DMS79 treated with DMSO at 0.1 percent for 48 hours (cell line): ENCODE measurements around the gene DSCAML1.
"Not testable (repeated sequence)": the region's sequence is repeated elsewhere in the genome, so short reads cannot be mapped to it uniquely, and the experiment has no call there.

Experiments used
- DNase-seq: peaks from one replicate; lab custom pipeline; 2025; lab: John Stamatoyannopoulos, UW

The DSCAML1 gene

DNA sequence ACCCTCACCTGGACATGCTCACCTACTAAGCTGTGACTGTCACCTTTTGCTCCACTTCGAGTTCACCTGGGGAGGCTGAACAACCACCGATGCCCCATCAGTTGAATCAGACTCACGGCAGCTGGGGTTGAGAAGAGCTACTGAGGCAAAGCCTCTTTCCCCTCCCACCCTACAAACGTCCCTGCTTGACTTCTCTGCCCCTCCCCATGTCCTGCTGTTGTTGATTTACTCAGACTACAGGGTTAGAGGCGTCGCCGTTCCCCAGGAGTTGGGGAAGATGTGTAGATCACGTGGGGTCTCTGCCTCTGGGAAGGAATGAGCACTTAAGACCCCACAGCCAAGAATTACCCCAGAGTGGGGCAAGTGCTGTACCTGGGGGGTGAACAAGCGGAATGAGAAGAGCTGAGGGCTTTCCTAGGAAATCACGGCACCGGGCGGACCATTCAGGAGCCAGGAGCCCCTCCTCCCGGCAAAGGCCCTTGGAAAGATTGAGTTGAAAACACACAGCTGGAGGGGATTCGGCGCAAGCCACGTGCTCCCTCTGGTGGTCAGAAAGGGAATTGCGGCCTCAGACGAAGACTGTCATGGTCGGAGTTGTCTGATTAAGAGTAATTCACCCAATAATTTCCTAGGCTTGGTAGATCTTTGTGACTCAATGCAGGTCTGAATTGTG, 20.5 kb upstream of the DSCAML1 start:
- peak; percentile 96 for DNase-seq

DNA sequence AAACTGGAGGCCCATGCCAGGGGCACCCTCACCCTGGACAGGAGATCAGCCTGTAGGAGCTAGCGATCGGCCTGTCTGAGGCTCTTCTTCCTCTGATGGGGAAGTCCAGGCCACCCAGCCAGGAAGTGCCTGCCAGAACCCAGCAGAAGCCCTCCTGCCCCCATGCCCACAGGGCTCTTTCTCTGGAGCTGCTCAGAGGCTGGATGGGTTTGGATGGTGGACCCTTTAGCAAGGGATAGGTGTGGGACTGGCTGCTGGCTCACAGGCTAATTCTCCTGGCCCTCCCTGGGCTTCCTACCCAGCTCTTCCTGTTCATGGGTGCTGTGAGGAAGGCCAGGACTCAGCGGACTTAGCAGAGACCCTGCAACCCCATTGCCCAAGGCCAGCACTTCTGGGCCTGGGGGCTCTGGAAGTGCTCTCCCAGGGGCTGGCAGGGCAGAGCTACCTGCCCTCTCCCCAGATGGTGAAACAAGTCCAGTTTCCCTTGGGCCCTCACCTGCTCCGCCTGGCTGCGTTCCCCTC, 19.9 kb upstream of the DSCAML1 start:
- DNase-seq = no peak

GRCh38 chr11:117816151-117816741, 19.2 kb upstream of the DSCAML1 start:
- peak; percentile 25 for DNase-seq

DNA sequence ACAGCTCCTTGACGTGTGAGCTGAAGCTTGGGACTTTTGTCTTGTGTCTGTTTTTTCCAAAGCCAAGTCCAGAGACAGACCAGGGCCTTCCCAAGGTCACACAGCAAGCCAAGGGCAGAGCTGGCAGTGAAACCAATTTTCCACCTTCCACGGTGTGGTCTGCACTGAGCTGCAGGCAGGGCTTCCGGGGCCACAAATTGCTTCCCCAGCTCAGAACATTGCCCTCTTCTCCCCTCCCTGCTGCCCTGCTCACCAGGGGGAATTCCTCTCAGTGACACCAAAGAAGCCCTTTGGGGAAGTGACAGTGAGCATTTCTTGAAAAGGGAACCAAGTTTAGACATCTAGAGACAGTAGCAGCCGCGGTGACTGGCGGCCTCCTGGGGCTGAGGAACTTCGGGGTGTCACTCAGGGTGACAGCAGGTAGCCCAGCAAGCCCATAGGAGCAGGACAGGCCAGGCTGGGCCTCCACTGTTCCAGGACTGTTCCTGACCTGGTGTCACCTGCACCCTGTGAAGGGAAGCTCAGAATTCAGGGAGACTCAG, 18.3 kb upstream of the DSCAML1 start:
- DNase-seq = no peak

GRCh38 chr11:117814766-117815261, 17.8 kb upstream of the DSCAML1 start:
- DNase-seq = peak; percentile 93

GRCh38 chr11:117814204-117814765, 17.3 kb upstream of the DSCAML1 start:
- DNase-seq = no peak

DNA sequence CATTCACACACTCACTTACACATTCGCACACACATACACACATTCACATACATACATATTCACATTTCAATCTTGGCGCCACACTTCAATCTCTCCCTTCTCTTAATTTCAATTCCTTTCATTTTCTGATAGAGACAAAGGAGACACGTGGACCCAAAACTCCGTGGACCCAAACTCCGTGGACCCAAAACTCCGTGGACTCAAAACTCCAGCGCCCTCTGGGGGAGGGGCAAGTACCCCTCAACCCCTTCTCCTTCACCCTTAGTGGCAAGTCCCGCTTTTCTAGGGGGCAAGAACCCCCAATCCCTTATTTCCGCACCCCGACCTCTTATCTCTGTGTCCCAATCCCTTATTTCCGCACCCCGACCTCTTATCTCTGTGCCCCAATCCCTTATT, 13.0 kb upstream of the DSCAML1 start:
- DNase-seq = not testable (repeated sequence)

- DNase-seq = peak; percentile 53
These were observed 12.4 kb upstream of the DSCAML1 start for GRCh38 chr11:117809236-117810055.

DNA sequence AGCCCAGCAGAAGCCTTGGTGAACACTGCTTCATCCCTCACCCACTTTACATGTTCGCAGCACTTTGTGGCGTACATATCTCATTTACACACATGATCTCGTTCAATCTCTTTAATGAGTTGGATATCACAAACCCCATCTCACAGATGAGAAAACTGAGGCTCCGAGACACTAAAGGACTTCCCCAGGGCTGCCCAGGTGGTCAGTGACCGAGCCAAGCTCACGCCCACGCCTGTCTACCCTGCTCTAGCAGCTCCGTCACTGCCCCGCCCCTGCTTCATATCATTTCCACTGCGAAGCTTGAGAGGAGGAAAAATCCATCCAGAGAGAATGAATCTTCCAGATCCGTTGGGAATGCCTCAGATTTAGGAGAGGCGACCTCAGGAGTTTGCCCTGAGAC, 11.8 kb upstream of the DSCAML1 start:
- no peak for DNase-seq

- DNase-seq = peak; percentile 88
These were observed 10.7 kb upstream of the DSCAML1 start for GRCh38 chr11:117807482-117808327.

- DNase-seq = no peak
These were observed 9.8 kb upstream of the DSCAML1 start for GRCh38 chr11:117806846-117807245.

- DNase-seq = no peak
These were observed 8.0 kb upstream of the DSCAML1 start for GRCh38 chr11:117805045-117805444.

DNA sequence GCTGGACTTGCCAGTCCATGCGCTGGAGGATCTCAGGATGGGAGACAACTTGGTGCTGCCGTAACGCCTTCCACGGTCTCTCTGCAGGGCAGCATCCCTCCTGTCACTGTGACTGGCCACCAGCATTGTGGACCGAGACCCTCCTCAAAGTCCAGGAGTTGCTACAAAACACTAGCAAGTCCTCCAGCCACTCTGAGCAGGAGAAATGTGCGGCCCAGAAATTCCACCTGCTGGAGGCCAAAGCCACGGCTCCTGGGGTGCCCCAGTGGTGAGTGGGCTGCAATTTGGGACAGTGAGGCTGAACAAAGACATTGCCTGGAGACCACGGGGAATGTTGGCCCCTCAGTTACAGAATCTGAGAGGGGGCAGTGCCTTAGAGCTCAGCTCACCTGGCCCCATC, 6.9 kb upstream of the DSCAML1 start:
- DNase-seq = no peak

DNA sequence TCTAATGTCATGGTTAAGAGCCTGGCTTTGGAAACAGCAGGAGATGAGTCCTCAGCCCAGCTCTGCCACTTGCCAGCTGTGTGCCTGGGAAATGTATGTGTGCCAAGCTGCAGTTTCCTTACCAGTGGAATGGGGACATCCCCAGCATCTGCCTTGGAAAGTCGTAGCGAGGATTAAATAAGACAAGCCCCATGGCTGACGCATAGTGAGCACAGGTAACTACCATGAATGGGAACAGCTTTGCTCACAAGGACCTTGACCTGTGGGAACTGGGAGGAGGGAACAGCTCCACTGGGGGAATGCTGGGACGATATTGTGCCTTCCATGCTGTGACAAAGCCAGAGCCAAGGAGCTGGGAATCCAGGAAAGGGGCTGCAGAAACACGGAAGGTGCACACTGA, 2.6 kb upstream of the DSCAML1 start:
- DNase-seq = no peak

DNA sequence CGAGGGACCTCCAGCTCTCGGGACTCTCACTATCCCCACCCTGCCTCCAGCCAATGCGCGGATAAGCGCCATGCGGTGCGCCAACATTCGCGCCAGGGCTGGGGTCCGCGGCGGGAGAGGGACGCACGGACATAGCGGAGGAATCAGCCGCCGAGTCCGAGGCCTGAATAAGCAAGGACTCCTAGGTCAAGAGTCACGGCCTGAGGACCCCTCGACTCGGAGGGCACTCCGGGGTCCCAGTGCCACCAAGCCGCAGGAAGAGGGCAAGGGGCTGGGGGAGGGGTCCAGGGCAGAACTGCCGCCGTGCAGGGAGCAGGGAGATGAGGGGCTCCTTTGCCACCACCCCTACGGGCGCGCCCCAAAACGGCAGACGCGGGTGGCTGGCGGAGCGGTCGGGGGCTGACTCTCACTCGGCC, 552 bp downstream of the DSCAML1 start:
- no peak for DNase-seq

DNA sequence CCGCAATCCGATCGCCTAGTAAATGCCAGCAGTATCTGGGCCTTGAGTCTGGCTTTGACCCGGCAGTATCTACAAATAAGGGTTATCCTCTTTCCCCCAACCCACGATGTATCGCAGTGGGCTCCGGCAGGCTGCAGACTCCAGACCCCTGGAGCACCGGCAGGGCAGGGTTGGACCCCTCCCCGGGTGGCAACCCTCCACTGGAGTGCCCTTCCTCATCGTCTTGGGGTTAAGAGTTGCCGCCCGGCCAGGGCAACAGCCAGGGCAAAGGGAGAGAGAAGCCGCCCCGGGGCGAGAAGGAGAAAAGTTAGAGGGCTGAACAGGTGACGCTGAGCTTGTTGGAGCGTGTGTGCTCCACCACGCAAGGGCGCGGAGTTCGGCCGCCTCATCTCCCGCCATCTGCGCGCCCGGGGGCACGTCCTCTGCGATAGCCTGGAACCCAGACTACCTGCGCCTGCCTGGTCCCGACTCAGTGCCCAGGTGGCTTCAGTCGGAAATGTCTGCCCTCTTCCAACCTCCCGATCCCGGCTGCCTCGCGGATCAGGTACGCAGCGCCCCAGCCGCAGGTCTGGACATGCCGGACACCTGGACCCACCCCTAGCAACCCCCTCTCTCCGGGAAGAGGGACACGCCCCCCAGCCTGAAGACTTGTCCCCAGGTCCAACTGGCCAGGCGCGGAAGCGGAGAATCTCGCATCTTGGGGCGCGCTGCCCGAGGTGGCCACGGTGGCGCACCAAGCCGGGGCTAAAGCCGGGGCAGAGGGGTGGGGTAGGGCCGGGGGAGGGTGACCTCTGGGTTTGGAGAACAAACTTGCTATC, 1.2 kb downstream of the DSCAML1 start:
- peak; percentile 79 for DNase-seq

DNA sequence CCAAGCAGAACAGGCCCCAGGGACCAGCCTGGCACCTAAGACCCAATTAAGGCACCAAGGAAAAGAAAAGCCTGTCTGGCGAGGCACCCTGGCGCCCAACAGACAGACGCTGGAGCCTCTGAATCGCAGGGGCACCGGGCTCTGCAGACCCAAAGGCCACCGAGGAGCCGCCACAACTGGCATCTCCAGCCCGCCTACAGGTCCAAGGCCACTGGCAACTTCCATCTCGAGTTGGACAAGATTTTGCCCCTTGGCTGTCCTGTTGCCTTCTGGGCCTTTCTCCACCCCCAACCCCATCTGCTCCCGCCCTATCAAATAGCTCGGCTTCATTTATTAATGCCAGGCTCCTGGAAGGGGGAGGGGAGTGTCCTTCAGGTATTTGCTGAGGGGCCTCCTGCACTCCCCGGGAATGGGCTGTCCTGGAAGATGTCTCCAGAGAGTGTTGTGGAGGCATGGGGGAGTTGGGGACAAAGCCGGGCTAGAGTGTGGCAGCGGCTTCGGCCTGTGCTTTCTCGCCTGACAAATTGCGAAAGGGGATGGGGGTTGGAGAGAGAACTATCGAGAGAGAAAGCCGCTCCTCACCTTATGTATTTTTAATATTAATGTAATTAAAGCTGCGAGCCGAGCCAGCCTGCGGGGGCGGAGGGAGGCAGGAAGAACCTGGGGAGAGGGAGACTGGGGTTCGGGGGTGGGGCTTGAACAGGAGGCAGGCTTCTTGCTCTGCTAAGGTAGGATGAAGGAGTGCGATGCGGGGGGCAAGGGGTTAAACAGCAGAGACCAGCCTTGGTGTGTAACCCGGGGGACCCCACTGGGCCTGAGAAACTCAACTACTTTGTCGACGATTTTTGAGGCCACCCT, 2.0 kb downstream of the DSCAML1 start:
- peak; percentile 51 for DNase-seq

DNA sequence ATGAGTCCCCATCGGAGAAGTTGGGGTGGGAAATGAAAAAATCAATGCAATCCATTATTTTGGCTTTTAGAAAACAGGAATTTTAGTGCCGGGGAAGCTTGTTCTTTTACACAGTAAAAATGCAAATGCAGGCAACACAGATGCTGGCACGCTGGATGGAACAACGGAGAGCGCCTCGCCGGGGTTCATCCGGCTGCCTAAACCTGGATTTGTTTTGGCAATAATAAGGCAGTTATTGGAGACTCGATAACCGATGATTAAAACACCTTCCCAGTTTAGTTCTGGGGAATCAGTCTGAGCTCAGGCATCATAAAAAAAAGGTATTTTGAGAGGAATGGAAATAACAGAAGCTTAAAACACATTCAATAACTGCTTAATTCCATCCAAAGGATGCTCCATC, 2.9 kb downstream of the DSCAML1 start:
- no peak for DNase-seq

GRCh38 chr11:117793583-117793982, 3.4 kb downstream of the DSCAML1 start:
- DNase-seq = peak; percentile 52
